IPS-18a (cell line): ENCODE results near the gene NFIC.
A peak's percentile ranks its signal among the peaks of the same experiment; 100 is the strongest.

ENCODE experiments used
- H3K27ac ChIP-seq: one replicate; pipeline ENCODE4 v1.5.1; 2013; ENCODE audit warnings: low read length
- H3K27me3 ChIP-seq: one replicate; pipeline ENCODE4 v1.6.1; 2013; ENCODE audit warnings: mild to moderate bottlenecking, low read length; ENCODE audit not compliant: control insufficient read depth, insufficient read depth
- H3K36me3 ChIP-seq: one replicate; pipeline ENCODE4 v1.6.1; 2013; ENCODE audit warnings: low read depth, low read length; ENCODE audit not compliant: control insufficient read depth
- H3K4me1 ChIP-seq: one replicate; pipeline ENCODE4 v1.6.1; 2013; ENCODE audit warnings: low read depth, low read length; ENCODE audit not compliant: control insufficient read depth
- H3K4me3 ChIP-seq: one replicate; pipeline ENCODE4 v1.5.1; 2013; ENCODE audit warnings: low read length
- H3K9ac ChIP-seq: one replicate; pipeline ENCODE4 v1.6.1; 2013; ENCODE audit warnings: mild to moderate bottlenecking, low read length, moderate library complexity
- H3K9me3 ChIP-seq: one replicate; pipeline ENCODE4 v1.6.1; 2013; ENCODE audit warnings: low read depth, low read length; ENCODE audit not compliant: control insufficient read depth

The NFIC gene

GRCh38 chr19:3478409-3479176 lies 112.2 kb downstream of the NFIC start:
- Histone ChIP-seq H3K9me3 (no peaks in the 10 kb centered on the region), H3K4me3 (peak overlapping the region; percentile 32), H3K36me3 (no peaks in the 10 kb centered on the region), H3K27me3 (no peaks in the 10 kb centered on the region), H3K9ac (no peak overlapping the region), H3K4me1 (no peaks in the 10 kb centered on the region), H3K27ac (no peak overlapping the region)

GRCh38 chr19:3479177-3479833 lies 112.9 kb downstream of the NFIC start:
- Histone ChIP-seq H3K27ac (no peak overlapping the region), H3K36me3 (no peaks in the 10 kb centered on the region), H3K27me3 (no peaks in the 10 kb centered on the region), H3K9me3 (no peaks in the 10 kb centered on the region), H3K9ac (no peak overlapping the region), H3K4me1 (no peaks in the 10 kb centered on the region), H3K4me3 (peak overlapping the region; percentile 32)

GRCh38 chr19:3479834-3480215 lies 113.4 kb downstream of the NFIC start:
- Histone ChIP-seq H3K27me3 (no peaks in the 10 kb centered on the region), H3K4me1 (no peaks in the 10 kb centered on the region), H3K9ac (no peak overlapping the region), H3K27ac (no peak overlapping the region), H3K36me3 (no peaks in the 10 kb centered on the region), H3K4me3 (no peak overlapping the region), H3K9me3 (no peaks in the 10 kb centered on the region)

- Histone ChIP-seq H3K27ac (no peak within 1 kb of the TSS), H3K9ac (no peak within 1 kb of the TSS), H3K9me3 (no peaks in the 10 kb centered on the region), H3K36me3 (no peaks in the 10 kb centered on the region), H3K4me1 (no peaks in the 10 kb centered on the region), H3K27me3 (no peaks in the 10 kb centered on the region), H3K4me3 (no peak within 1 kb of the TSS)
These were observed 114.2 kb downstream of the NFIC start, which contains the start of gene SMIM24 for GRCh38 chr19:3480383-3481091. SMIM24 (minus strand) TSS chr19:3480525; CDS start chr19:3480463, 62 bp downstream.

GRCh38 chr19:3481241-3482090 lies 115.1 kb downstream of the NFIC start:
- H3K27me3 ChIP-seq: no peaks in the 10 kb centered on the region
- H3K9me3 ChIP-seq: no peaks in the 10 kb centered on the region
- H3K36me3 ChIP-seq: no peaks in the 10 kb centered on the region
- H3K4me3 ChIP-seq: no peak overlapping the region
- H3K4me1 ChIP-seq: no peaks in the 10 kb centered on the region
- H3K9ac ChIP-seq: no peak overlapping the region
- no peak overlapping the region for H3K27ac ChIP-seq

- Histone ChIP-seq H3K36me3 (no peaks in the 10 kb centered on the region), H3K27me3 (no peaks in the 10 kb centered on the region), H3K27ac (no peak overlapping the region), H3K4me3 (no peak overlapping the region), H3K9me3 (no peaks in the 10 kb centered on the region), H3K4me1 (no peaks in the 10 kb centered on the region), H3K9ac (no peak overlapping the region)
These were observed 116.3 kb downstream of the NFIC start for GRCh38 chr19:3482507-3483225.

GRCh38 chr19:3483226-3483628 lies 116.8 kb downstream of the NFIC start, which contains the start of gene SMIM44:
SMIM44 (minus strand) TSS chr19:3483441; CDS start chr19:3483403, 38 bp downstream.
- Histone ChIP-seq H3K9me3 (no peaks in the 10 kb centered on the region), H3K27me3 (no peaks in the 10 kb centered on the region), H3K36me3 (no peaks in the 10 kb centered on the region), H3K9ac (no peak within 1 kb of the TSS), H3K4me3 (no peak within 1 kb of the TSS), H3K4me1 (no peaks in the 10 kb centered on the region), H3K27ac (no peak within 1 kb of the TSS)

GRCh38 chr19:3491396-3492119 lies 125.2 kb downstream of the NFIC start:
- Histone ChIP-seq H3K4me1 (no peaks in the 10 kb centered on the region), H3K27me3 (no peaks in the 10 kb centered on the region), H3K9ac (no peak overlapping the region), H3K36me3 (peaks cover 6% of the 10 kb centered on the region), H3K4me3 (no peak overlapping the region), H3K9me3 (no peaks in the 10 kb centered on the region), H3K27ac (no peak overlapping the region)

- no peaks in the 10 kb centered on the region for H3K27me3 ChIP-seq
- no peaks in the 10 kb centered on the region for H3K9me3 ChIP-seq
- H3K9ac ChIP-seq: no peak overlapping the region
- H3K4me3 ChIP-seq: no peak overlapping the region
- no peak overlapping the region for H3K27ac ChIP-seq
- H3K36me3 ChIP-seq: peaks cover 6% of the 10 kb centered on the region
- H3K4me1 ChIP-seq: no peaks in the 10 kb centered on the region
These were observed 125.9 kb downstream of the NFIC start for GRCh38 chr19:3492131-3492839.

GRCh38 chr19:3492919-3493318 lies 126.5 kb downstream of the NFIC start:
- Histone ChIP-seq H3K27ac (no peak overlapping the region), H3K9ac (no peak overlapping the region), H3K4me3 (no peak overlapping the region), H3K36me3 (peaks cover 6% of the 10 kb centered on the region), H3K9me3 (no peaks in the 10 kb centered on the region), H3K4me1 (no peaks in the 10 kb centered on the region), H3K27me3 (no peaks in the 10 kb centered on the region)
